Left hindlimb (tissue), 1 donor: Measurements from ENCODE around the gene NKX1-1.
"Not testable (repeated sequence)": the region's sequence is repeated elsewhere in the genome, so short reads cannot be mapped to it uniquely, and the experiment has no call there.

Experiments
- DNase-seq: peaks from one replicate; pipeline ENCODE4 v3.0.0-alpha.2; 2018

Gene NKX1-1

GRCh38 chr4:1403591-1404572 lies 2.4 kb downstream of the NKX1-1 start:
- DNase-seq, result peak; percentile 16

GRCh38 chr4:1403177-1403583 lies 3.1 kb downstream of the NKX1-1 start:
- DNase-seq, result no peak

- DNase-seq, result peak; percentile 28
Measured at GRCh38 chr4:1402516-1403091, 3.6 kb downstream of the NKX1-1 start.

GRCh38 chr4:1402021-1402515 lies 4.2 kb downstream of the NKX1-1 start:
- DNase-seq, result no peak

GRCh38 chr4:1401409-1402020 lies 4.7 kb downstream of the NKX1-1 start:
- DNase-seq, result peak; percentile 31

- no peak for DNase-seq
Measured at GRCh38 chr4:1400831-1401408, 5.3 kb downstream of the NKX1-1 start.

- DNase-seq, result peak; percentile 13
Measured at GRCh38 chr4:1400191-1400805, 5.9 kb downstream of the NKX1-1 start.

GRCh38 chr4:1399508-1400190 lies 6.6 kb downstream of the NKX1-1 start:
- DNase-seq, result peak; percentile 10

- DNase-seq, result no peak
Measured at GRCh38 chr4:1398681-1399507, 7.3 kb downstream of the NKX1-1 start.

GRCh38 chr4:1396806-1397455 lies 9.3 kb downstream of the NKX1-1 start:
- peak; percentile 18 for DNase-seq

GRCh38 chr4:1395941-1396805 lies 10.1 kb downstream of the NKX1-1 start:
- DNase-seq, result no peak

- not testable (repeated sequence) for DNase-seq
Measured at GRCh38 chr4:1395389-1395820, 10.8 kb downstream of the NKX1-1 start.

- not testable (repeated sequence) for DNase-seq
Measured at GRCh38 chr4:1394554-1395388, 11.5 kb downstream of the NKX1-1 start.

- DNase-seq, result no peak
Measured at GRCh38 chr4:1393866-1394265, 12.4 kb downstream of the NKX1-1 start.

- not testable (repeated sequence) for DNase-seq
Measured at GRCh38 chr4:1393363-1393762, 12.9 kb downstream of the NKX1-1 start.

- DNase-seq, result peak; percentile 24
Measured at GRCh38 chr4:1385373-1386340, 20.6 kb downstream of the NKX1-1 start.
